DOHH2 (cell line): ENCODE measurements around the gene MRPS2.

Experiments
- H3F3A ChIP-seq: fragments of 200-600 bp; sonication (generic), shearing (Covaris generic); 2 replicates; pipeline ENCODE4 v1.6.0; 2016; ENCODE audit warnings: antibody characterized with exemption, mild to moderate bottlenecking; ENCODE audit not compliant: control insufficient read depth, insufficient read depth
- H3K27ac ChIP-seq: fragments of 200-600 bp; sonication (generic); 2 replicates; pipeline ENCODE4 v1.5.1; 2014; ENCODE audit warnings: low read depth, mild to moderate bottlenecking, low read length, moderate library complexity
- H3K27me3 ChIP-seq: fragments of 200-600 bp; sonication (generic); 2 replicates; pipeline ENCODE4 v1.6.1; 2014; ENCODE audit warnings: mild to moderate bottlenecking, low read length, mixed read lengths; ENCODE audit not compliant: control insufficient read depth
- H3K36me3 ChIP-seq: fragments of 200-600 bp; sonication (generic); 2 replicates; pipeline ENCODE4 v1.6.1; 2014; ENCODE audit warnings: mild to moderate bottlenecking, low read length, moderate library complexity, mixed read lengths; ENCODE audit not compliant: control insufficient read depth
- H3K4me1 ChIP-seq: fragments of 200-600 bp; sonication (generic); 2 replicates; pipeline ENCODE4 v1.6.1; 2014; ENCODE audit warnings: mild to moderate bottlenecking, low read length, mixed read lengths; ENCODE audit not compliant: control insufficient read depth
- H3K4me2 ChIP-seq: fragments of 200-600 bp; sonication (generic); 2 replicates; pipeline ENCODE4 v1.6.0; 2014; ENCODE audit warnings: mild to moderate bottlenecking, low read length, moderate library complexity
- H3K4me3 ChIP-seq: fragments of 200-600 bp; sonication (generic); 2 replicates; pipeline ENCODE4 v1.5.1; 2014; ENCODE audit warnings: mild to moderate bottlenecking, low read length, mixed read lengths
- H3K79me2 ChIP-seq: fragments of 200-600 bp; sonication (generic); 2 replicates; pipeline ENCODE4 v1.6.1; 2014; ENCODE audit warnings: mild to moderate bottlenecking, low read length, mixed read lengths; ENCODE audit not compliant: control insufficient read depth
- H3K9me2 ChIP-seq: fragments of 200-600 bp; sonication (generic); replicated peaks from 2 replicates; pipeline ENCODE4 v1.6.1; 2014; ENCODE audit warnings: mild to moderate bottlenecking, low read length, mixed read lengths; ENCODE audit not compliant: control insufficient read depth
- H3K9me3 ChIP-seq: fragments of 200-600 bp; sonication (generic); 2 replicates; pipeline ENCODE4 v1.6.1; 2014; ENCODE audit warnings: antibody characterized with exemption, low read length, mixed read lengths; ENCODE audit not compliant: control insufficient read depth, insufficient read depth
- H4K20me1 ChIP-seq: fragments of 200-600 bp; sonication (generic); 2 replicates; pipeline ENCODE4 v1.6.0; 2014; ENCODE audit warnings: low read depth, mild to moderate bottlenecking, antibody characterized with exemption, low read length, moderate library complexity; ENCODE audit not compliant: control insufficient read depth, insufficient read depth
- CTCF ChIP-seq: fragments of 200-600 bp; sonication (generic); IDR thresholded peaks from one replicate; pipeline ENCODE4 v1.5.1; 2014; ENCODE audit warnings: antibody characterized with exemption, mild to moderate bottlenecking, low read depth, low read length; ENCODE audit not compliant: poor library complexity, severe bottlenecking
- EZH2phosphoT487 ChIP-seq: fragments of 200-600 bp; sonication (generic); IDR thresholded peaks from 2 replicates; pipeline ENCODE4 v1.6.1; 2017; ENCODE audit warnings: borderline replicate concordance, mild to moderate bottlenecking, antibody characterized with exemption, low read length, moderate library complexity, mixed read lengths

MRPS2 gene

GRCh38 chr9:135499326-135500070 lies 984 bp upstream of the MRPS2 start:
- H3K27ac ChIP-seq, result no peak overlapping the region
- TF ChIP-seq EZH2phosphoT487, result no peak
- peak; percentile 21 for TF ChIP-seq CTCF
- H3F3A ChIP-seq, result no peaks in the 10 kb centered on the region

GRCh38 chr9:135500071-135500524 lies 384 bp upstream of the MRPS2 start:
- Histone ChIP-seq H3F3A (no peaks in the 10 kb centered on the region), H3K27ac (no peak overlapping the region), H3K4me3 (peak overlapping the region; percentile 93), H3K36me3 (peaks cover 45% of the 10 kb centered on the region), H3K9me3 (no peaks in the 10 kb centered on the region), H3K9me2 (no peaks in the 10 kb centered on the region), H3K27me3 (peaks cover 9% of the 10 kb centered on the region), H3K4me2 (peak overlapping the region; percentile 100), H4K20me1 (peaks cover 13% of the 10 kb centered on the region), H3K4me1 (peaks cover 25% of the 10 kb centered on the region), H3K79me2 (peaks cover 30% of the 10 kb centered on the region)
- TF ChIP-seq CTCF (no peak), EZH2phosphoT487 (no peak)

More at GRCh38 chr9:135499326-135500070, 984 bp upstream of the MRPS2 start:
- peak overlapping the region; percentile 100 for H3K4me2 ChIP-seq
- peaks cover 10% of the 10 kb centered on the region for H4K20me1 ChIP-seq
- peaks cover 9% of the 10 kb centered on the region for H3K27me3 ChIP-seq
- H3K9me2 ChIP-seq, result no peaks in the 10 kb centered on the region
- peaks cover 25% of the 10 kb centered on the region for H3K4me1 ChIP-seq
- peak overlapping the region; percentile 93 for H3K4me3 ChIP-seq
- peaks cover 40% of the 10 kb centered on the region for H3K36me3 ChIP-seq
- H3K79me2 ChIP-seq, result peaks cover 30% of the 10 kb centered on the region
- no peaks in the 10 kb centered on the region for H3K9me3 ChIP-seq

- no peaks in the 10 kb centered on the region for H3F3A ChIP-seq
- H3K27me3 ChIP-seq, result peaks cover 9% of the 10 kb centered on the region
- no peaks in the 10 kb centered on the region for H3K9me2 ChIP-seq
- peaks cover 17% of the 10 kb centered on the region for H4K20me1 ChIP-seq
- peaks cover 25% of the 10 kb centered on the region for H3K4me1 ChIP-seq
- peak overlapping the region; percentile 93 for H3K4me3 ChIP-seq
- peak overlapping the region; percentile 100 for H3K4me2 ChIP-seq
- H3K27ac ChIP-seq, result no peak overlapping the region; the same call in 1 of the 2 replicates
- H3K79me2 ChIP-seq, result peaks cover 30% of the 10 kb centered on the region
- H3K9me3 ChIP-seq, result no peaks in the 10 kb centered on the region
- TF ChIP-seq CTCF, result no peak
- no peak for TF ChIP-seq EZH2phosphoT487
- H3K36me3 ChIP-seq, result peaks cover 49% of the 10 kb centered on the region
Measured at GRCh38 chr9:135501261-135502167, 1.0 kb downstream of the MRPS2 start.
